ENCODE results near the gene PDHB.

PDHB gene

DNA sequence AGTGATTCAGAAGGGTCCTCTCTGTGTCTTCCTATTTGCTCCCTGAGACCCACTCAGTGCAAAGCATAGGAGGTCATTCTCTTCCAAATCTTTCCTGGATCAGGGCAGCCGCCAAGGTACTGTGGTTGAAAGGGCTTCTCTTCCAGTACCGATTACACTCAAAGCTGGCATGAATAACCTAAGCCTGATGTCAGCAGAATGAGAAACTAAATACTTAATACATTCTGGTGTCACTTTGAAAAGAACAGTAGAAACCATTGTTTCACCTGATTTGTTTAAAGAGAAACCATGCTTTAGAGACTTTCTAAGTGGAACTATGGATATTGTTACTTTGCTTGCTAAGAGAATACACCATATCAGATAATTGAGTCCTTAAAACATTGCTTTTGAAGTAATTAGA lies 50.2 kb downstream of the PDHB start:
- DNase-seq (no peak), ATAC-seq (replicated peaks) (no peak)
- H3K4me1 Mint-ChIP-seq (ENCODE audit: low read depth in 2 of 2), result peaks cover 6 to 7% of the 10 kb centered on the region in 2 donors
- no peak overlapping the region for H3K27ac Mint-ChIP-seq
- no peak overlapping the region for H3K4me3 Mint-ChIP-seq
- no peaks in the 10 kb centered on the region for H3K9me3 Mint-ChIP-seq
- peaks cover 9% of the 10 kb centered on the region for H3K36me3 Mint-ChIP-seq (ENCODE audit: insufficient read depth)
- H3K27me3 Mint-ChIP-seq, result no peaks in the 10 kb centered on the region

DNA sequence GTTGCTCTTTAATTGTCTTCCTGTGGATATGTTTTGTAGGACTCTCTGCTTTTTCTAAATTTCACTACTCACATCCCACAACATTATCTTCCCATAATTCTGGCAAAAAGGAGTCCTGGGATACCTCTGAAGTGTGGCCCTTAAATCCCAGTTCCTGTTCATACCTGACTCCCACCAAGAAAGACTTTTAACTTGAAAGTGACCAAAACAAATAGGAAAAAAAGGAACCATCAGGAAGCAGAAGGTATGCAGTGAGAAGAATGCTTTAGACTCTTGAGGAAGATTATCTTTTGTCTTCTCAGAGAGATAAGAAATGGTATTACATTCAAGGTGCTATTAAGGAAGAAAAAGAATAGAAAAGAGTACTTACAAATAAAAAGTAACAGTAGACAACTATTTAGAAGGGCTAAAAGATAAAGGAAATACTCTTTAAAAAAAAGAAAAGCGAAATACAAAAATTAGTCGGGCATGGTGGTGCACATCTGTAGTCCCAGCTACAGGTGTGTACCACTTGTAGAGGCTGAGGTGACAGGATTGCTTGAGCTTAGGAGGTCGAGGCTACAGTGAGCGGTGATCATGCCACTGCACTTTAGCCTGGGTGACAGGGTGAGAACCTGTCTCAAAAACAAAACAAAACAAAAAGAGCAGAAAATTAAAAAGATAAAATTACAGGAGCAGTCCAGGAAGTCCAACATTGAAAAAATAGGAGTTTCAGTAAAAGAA lies 54.1 kb downstream of the PDHB start:
- no peaks in the 10 kb centered on the region for H3K27me3 Mint-ChIP-seq
- no peak for DNase-seq
- no peak overlapping the region for H3K4me3 Mint-ChIP-seq
- no peaks in the 10 kb centered on the region for H3K4me1 Mint-ChIP-seq (ENCODE audit: low read depth in 2 of 2)
- no peak for ATAC-seq (replicated peaks)
- no peaks in the 10 kb centered on the region for H3K9me3 Mint-ChIP-seq
- no peak overlapping the region for H3K27ac Mint-ChIP-seq
- H3K36me3 Mint-ChIP-seq (ENCODE audit: insufficient read depth), result peaks cover 15% of the 10 kb centered on the region

DNA sequence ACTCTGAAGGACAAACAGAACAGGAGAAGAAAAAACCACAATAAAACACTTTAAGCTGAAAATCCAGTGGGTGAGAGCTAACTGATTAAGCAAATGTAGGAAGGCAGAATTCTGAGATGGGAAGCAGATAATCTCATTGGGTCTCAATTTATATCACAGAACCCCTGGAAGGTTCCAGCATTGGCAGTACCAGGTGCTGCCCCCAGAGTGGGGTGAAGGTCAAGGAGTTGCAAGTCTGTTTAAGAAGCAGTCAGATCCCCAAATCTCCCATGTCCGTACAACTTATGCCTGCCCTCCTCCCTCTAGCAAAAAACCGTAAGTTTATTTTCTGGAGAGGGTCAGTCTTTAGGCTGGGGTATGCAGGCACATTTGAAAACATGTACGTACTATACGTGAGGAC lies 55.9 kb downstream of the PDHB start:
- no peaks in the 10 kb centered on the region for H3K4me1 Mint-ChIP-seq (ENCODE audit: low read depth in 2 of 2)
- peaks cover 14% of the 10 kb centered on the region for H3K36me3 Mint-ChIP-seq (ENCODE audit: insufficient read depth)
- H3K27me3 Mint-ChIP-seq, result no peaks in the 10 kb centered on the region
- no peak for ATAC-seq (replicated peaks)
- no peak overlapping the region for H3K4me3 Mint-ChIP-seq
- no peaks in the 10 kb centered on the region for H3K9me3 Mint-ChIP-seq
- H3K27ac Mint-ChIP-seq, result no peak overlapping the region
- no peak for DNase-seq

Measured in effector memory CD8-positive, alpha-beta T cell (primary cell).